ENCODE data around the gene ARL5C.

The ARL5C gene

DNA sequence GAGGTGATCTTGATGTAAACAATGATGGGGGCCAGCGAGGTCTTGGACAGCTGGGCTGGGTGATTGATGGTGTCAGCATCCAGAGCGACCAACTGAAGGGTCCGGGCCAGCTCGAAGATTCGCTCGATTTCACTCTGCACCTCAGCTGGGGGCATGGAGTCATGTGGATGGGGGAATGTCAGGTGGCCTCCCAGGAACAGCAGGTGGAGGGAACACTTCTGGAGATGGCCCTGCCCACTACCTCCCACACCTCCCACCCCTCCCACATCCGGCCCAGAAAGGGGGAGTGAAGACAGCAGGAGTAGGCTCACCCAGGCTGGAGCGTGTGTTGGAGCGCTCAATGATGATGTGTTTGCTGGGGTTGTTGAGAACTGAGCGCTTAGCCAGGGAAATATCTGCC lies 17.8 kb upstream of the ARL5C start:
- intact Hi-C loops (cut with micrococcal nuclease): no loop called here
- H3K27me3 Mint-ChIP-seq: no peaks in the 10 kb centered on the region
- H3K4me3 Mint-ChIP-seq: no peak overlapping the region
- H3K27ac Mint-ChIP-seq: no peak overlapping the region
- H3K4me1 Mint-ChIP-seq (ENCODE audit: low read depth): peaks cover 9% of the 10 kb centered on the region
- H3K9me3 Mint-ChIP-seq: no peaks in the 10 kb centered on the region
- H3K36me3 Mint-ChIP-seq (ENCODE audit: low read depth): peaks cover 47% of the 10 kb centered on the region

DNA sequence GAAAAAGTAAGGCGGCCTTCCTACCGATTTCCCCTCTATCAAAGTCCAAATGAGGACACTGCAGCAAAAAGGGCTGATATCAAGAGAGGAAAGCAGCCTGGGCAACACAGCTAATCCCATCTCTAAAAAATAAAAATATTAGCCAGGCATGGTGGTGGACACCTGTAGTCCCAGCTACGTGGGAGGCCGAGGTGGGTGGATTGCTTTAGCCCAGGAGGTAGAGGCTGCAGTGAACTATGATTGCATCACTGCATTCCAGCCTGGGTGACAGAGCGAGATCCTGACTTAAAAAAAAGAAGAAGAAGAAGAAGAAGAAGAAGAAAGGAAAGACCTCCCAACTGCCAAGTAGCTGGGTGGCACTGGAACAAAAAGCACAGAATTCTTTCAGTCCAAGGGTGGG lies 17.1 kb upstream of the ARL5C start:
- Mint-ChIP-seq H3K27me3 (no peaks in the 10 kb centered on the region), H3K36me3 (ENCODE audit: low read depth) (peaks cover 47% of the 10 kb centered on the region), H3K9me3 (no peaks in the 10 kb centered on the region), H3K4me3 (no peak overlapping the region), H3K4me1 (ENCODE audit: low read depth) (peaks cover 9% of the 10 kb centered on the region), H3K27ac (no peak overlapping the region)
- intact Hi-C loops (cut with micrococcal nuclease): no loop called here

GRCh38 chr17:39181303-39181702 lies 15.3 kb upstream of the ARL5C start:
- Mint-ChIP-seq H3K27ac (no peak overlapping the region), H3K4me3 (no peak overlapping the region), H3K9me3 (no peaks in the 10 kb centered on the region), H3K27me3 (no peaks in the 10 kb centered on the region), H3K36me3 (ENCODE audit: low read depth) (peaks cover 49% of the 10 kb centered on the region), H3K4me1 (ENCODE audit: low read depth) (peaks cover 9% of the 10 kb centered on the region)
- intact Hi-C loops (cut with micrococcal nuclease): no loop called here

DNA sequence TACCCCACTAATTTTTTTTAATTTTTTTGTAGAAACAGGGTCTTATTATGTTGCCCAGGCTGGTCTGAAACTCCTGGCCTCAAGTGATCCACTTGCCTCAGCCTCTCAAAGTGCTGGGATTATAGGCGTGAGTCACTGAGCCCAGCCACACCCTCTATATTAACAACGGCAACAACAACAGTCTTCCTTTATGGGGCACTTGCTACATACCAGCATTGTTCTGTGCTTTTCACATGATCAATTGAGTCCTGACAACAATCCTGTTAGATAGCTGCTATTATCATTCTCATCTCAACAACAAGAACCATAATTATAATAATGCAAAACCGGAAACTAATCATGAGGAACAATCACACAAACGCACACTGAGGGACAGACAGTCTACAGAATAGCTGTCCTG lies 12.6 kb upstream of the ARL5C start:
- Mint-ChIP-seq H3K4me1 (ENCODE audit: low read depth) (peaks cover 22% of the 10 kb centered on the region), H3K36me3 (ENCODE audit: low read depth) (peaks cover 25% of the 10 kb centered on the region), H3K27me3 (peaks cover 3% of the 10 kb centered on the region), H3K9me3 (no peaks in the 10 kb centered on the region), H3K27ac (no peak overlapping the region), H3K4me3 (no peak overlapping the region)
- intact Hi-C loops (cut with micrococcal nuclease): no loop called here

DNA sequence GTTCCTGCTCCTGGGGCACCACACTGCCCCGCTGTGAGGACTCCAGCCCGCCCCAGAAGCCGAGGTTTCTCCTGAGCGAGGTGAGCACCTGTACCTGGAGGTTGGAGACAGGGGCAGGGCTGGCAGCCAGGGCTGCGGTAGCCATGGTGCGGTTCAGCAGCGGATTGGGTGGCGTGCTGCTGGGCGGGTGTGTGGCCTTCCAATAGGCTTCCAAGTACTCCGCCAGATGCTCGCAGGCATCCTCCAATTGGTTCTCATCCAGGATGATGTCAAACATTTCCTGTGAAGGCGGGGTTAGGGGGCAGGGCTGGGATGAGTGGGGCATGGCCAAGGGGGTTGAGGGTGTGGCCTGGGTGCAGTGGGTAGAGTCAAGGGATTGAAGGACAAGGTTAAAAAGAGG lies 11.3 kb upstream of the ARL5C start:
- no peaks in the 10 kb centered on the region for H3K9me3 Mint-ChIP-seq
- no peak overlapping the region for H3K27ac Mint-ChIP-seq
- peaks cover 17% of the 10 kb centered on the region for H3K36me3 Mint-ChIP-seq (ENCODE audit: low read depth)
- peaks cover 5% of the 10 kb centered on the region for H3K27me3 Mint-ChIP-seq
- H3K4me1 Mint-ChIP-seq (ENCODE audit: low read depth): peaks cover 16% of the 10 kb centered on the region
- intact Hi-C loops (cut with micrococcal nuclease): no loop called here
- no peak overlapping the region for H3K4me3 Mint-ChIP-seq

GRCh38 chr17:39175695-39176093 lies 9.7 kb upstream of the ARL5C start:
- intact Hi-C loops (cut with micrococcal nuclease): loop anchor here (1.0 kb wide), 1 partner anchor 192 kb away; no protein-coding TSS in a partner anchor

GRCh38 chr17:39174920-39175694 lies 9.1 kb upstream of the ARL5C start:
- H3K27me3 Mint-ChIP-seq: peaks cover 5% of the 10 kb centered on the region
- peaks cover 17% of the 10 kb centered on the region for H3K36me3 Mint-ChIP-seq (ENCODE audit: low read depth)
- peak overlapping the region; percentile 77 for H3K4me3 Mint-ChIP-seq
- H3K9me3 Mint-ChIP-seq: no peaks in the 10 kb centered on the region
- intact Hi-C loops (cut with micrococcal nuclease): loop anchor here (1.0 kb wide), 1 partner anchor 192 kb away; no protein-coding TSS in a partner anchor
- peaks cover 28% of the 10 kb centered on the region for H3K4me1 Mint-ChIP-seq (ENCODE audit: low read depth)
- H3K27ac Mint-ChIP-seq: peak overlapping the region; percentile 75

More at GRCh38 chr17:39175695-39176093, 9.7 kb upstream of the ARL5C start:
- peak overlapping the region; percentile 75 for H3K27ac Mint-ChIP-seq
- peaks cover 22% of the 10 kb centered on the region for H3K4me1 Mint-ChIP-seq (ENCODE audit: low read depth)
- peaks cover 5% of the 10 kb centered on the region for H3K27me3 Mint-ChIP-seq
- no peak overlapping the region for H3K4me3 Mint-ChIP-seq
- peaks cover 17% of the 10 kb centered on the region for H3K36me3 Mint-ChIP-seq (ENCODE audit: low read depth)
- no peaks in the 10 kb centered on the region for H3K9me3 Mint-ChIP-seq

DNA sequence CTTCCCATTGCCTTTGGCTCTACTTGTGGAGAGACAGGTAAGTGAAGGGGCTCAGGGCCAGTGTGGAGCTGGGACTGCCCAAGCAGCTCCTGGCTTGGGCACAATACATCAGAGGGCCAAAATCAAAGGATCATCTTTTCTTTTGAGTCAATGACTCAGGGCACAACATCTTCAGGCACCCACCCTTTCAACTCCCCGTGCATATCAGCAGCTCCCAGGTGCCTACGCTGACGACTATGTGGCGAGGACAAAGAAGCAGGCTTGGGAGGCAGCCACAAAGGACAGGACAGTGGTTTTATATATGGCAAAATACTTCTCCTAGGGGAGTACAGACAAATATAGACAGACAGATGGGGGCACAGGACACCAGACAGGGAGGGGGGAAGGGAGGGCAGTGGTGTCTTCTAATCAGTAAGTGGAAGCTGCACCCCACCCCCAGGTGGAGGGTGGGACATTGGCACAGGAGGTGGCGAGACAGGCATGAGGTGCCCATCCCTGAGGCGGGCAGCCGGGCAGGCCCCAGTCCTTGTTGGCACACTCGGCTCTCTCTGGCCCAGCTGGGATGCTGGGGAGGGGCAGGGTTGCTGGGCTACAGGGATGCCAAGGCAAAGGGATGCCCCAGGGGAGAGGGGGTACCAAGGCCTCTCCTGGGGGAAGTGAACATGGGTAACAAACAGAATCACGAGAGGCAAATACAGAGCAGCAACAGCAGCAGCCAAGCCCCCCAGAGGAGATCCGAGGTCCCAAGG lies 7.7 kb upstream of the ARL5C start:
- Mint-ChIP-seq H3K27me3 (peaks cover 16% of the 10 kb centered on the region), H3K27ac (peak overlapping the region; percentile 34), H3K36me3 (ENCODE audit: low read depth) (peaks cover 17% of the 10 kb centered on the region)

GRCh38 chr17:39173080-39173479 lies 7.1 kb upstream of the ARL5C start:
- peaks cover 16% of the 10 kb centered on the region for H3K27me3 Mint-ChIP-seq
- no peak overlapping the region for H3K27ac Mint-ChIP-seq
- no peak overlapping the region for H3K4me3 Mint-ChIP-seq
- intact Hi-C loops (cut with micrococcal nuclease): no loop called here
- peaks cover 17% of the 10 kb centered on the region for H3K36me3 Mint-ChIP-seq (ENCODE audit: low read depth)
- H3K9me3 Mint-ChIP-seq: no peaks in the 10 kb centered on the region
- peaks cover 41% of the 10 kb centered on the region for H3K4me1 Mint-ChIP-seq (ENCODE audit: low read depth)

More for the DNA sequence above, 7.7 kb upstream of the ARL5C start:
- H3K4me3 Mint-ChIP-seq: no peak overlapping the region
- no peaks in the 10 kb centered on the region for H3K9me3 Mint-ChIP-seq
- peaks cover 41% of the 10 kb centered on the region for H3K4me1 Mint-ChIP-seq (ENCODE audit: low read depth)
- intact Hi-C loops (cut with micrococcal nuclease): no loop called here

DNA sequence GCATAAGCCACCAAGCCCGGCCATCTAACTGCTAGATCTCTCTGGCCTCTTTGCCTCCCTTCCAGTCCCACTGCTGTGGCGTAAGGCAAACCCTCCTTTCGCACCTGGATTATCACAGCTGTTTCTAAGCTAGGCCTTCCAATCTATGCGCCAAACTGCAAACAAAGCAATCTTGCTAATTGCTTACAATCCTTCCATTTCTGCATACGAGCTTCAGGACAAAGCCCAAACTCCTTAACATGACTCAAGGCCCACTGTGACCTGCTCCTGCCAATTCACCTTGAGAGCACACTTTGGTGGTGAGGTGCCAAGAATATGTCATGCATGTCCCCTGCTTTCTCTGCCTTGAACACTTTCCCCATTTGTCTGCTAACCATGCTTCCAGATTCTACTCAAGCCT lies 6.0 kb upstream of the ARL5C start:
- H3K4me3 Mint-ChIP-seq: no peak overlapping the region
- peaks cover 50% of the 10 kb centered on the region for H3K4me1 Mint-ChIP-seq (ENCODE audit: low read depth)
- peaks cover 8% of the 10 kb centered on the region for H3K36me3 Mint-ChIP-seq (ENCODE audit: low read depth)
- H3K27me3 Mint-ChIP-seq: peaks cover 16% of the 10 kb centered on the region
- H3K9me3 Mint-ChIP-seq: no peaks in the 10 kb centered on the region
- intact Hi-C loops (cut with micrococcal nuclease): no loop called here
- peak overlapping the region; percentile 3 for H3K27ac Mint-ChIP-seq

- Mint-ChIP-seq H3K4me3 (no peak overlapping the region), H3K9me3 (no peaks in the 10 kb centered on the region), H3K27me3 (peaks cover 28% of the 10 kb centered on the region), H3K4me1 (ENCODE audit: low read depth) (peaks cover 60% of the 10 kb centered on the region), H3K27ac (peak overlapping the region; percentile 49), H3K36me3 (ENCODE audit: low read depth) (no peaks in the 10 kb centered on the region)
- intact Hi-C loops (cut with micrococcal nuclease): no loop called here
Measured at GRCh38 chr17:39170558-39170957, 4.6 kb upstream of the ARL5C start.

DNA sequence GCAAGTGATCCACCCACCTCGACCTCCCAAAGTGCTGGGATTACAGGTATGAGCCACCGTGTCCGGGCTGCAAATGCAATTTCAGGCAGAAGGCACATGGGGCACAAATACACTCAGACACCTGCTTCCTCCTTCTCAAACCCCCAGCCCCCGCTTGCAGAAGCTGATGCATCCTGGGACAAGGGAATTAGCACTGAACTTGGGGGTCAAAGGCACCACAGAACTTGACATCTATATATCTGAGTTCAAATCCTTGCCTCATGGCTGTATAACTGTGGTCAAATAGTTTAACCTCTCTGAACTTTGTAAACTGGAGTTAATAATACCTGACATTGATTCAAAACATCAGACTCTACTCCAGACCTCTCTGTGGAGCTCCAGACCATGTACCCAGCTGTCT lies 4.1 kb upstream of the ARL5C start:
- Mint-ChIP-seq H3K4me3 (no peak overlapping the region), H3K27ac (peak overlapping the region; percentile 49), H3K36me3 (ENCODE audit: low read depth) (no peaks in the 10 kb centered on the region), H3K27me3 (peaks cover 30% of the 10 kb centered on the region), H3K4me1 (ENCODE audit: low read depth) (peaks cover 59% of the 10 kb centered on the region), H3K9me3 (no peaks in the 10 kb centered on the region)
- intact Hi-C loops (cut with micrococcal nuclease): no loop called here

DNA sequence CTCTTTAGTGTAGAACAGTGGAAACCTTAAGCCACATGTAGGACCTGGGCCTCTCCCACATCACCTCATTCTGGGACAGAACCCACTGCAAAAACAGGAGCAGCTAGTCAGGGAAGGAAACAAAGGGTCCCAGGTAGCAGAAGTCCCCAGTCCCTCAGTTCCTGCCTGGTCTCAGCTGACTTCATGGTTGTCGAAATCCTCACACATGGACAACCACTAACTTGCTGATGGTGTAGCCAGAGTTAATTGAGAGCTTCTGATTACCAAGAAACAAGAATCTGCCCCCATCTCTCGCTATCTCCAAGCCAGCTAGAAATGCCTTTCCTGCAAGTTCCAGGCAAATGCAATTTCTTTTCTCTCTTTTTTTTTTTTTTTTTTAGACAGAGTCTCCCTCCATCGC lies 3.6 kb upstream of the ARL5C start:
- Mint-ChIP-seq H3K4me3 (no peak overlapping the region), H3K9me3 (no peaks in the 10 kb centered on the region), H3K4me1 (ENCODE audit: low read depth) (peaks cover 59% of the 10 kb centered on the region), H3K36me3 (ENCODE audit: low read depth) (peaks cover 4% of the 10 kb centered on the region), H3K27ac (no peak overlapping the region), H3K27me3 (peaks cover 32% of the 10 kb centered on the region)
- intact Hi-C loops (cut with micrococcal nuclease): loop anchor here (5.0 kb wide), 1 partner anchor 33 kb away; the partner anchor contains the start of gene RPL19

DNA sequence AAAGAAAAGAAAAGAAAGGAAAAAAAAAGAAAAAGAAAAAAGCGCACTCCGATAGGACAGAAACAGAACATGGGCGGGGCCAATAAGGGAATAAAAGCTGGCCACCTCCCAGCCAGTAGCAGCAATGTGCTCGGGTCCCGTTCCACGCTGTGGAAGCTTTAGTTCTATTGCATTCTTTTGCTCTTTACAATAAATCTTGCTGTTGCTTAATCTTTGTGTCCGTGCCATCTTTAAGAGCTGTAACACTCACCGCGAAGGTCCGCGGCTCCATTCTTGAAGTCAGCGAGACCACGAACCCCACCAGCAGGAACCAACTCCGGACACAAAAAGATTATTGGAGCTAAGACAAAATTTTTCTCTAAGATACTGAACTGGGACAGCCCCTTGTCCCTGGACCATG lies 3.1 kb upstream of the ARL5C start:
- intact Hi-C loops (cut with micrococcal nuclease): loop anchor here (5.0 kb wide), 1 partner anchor 33 kb away; the partner anchor contains the start of gene RPL19
- Mint-ChIP-seq H3K27me3 (peaks cover 31% of the 10 kb centered on the region), H3K36me3 (ENCODE audit: low read depth) (peaks cover 6% of the 10 kb centered on the region), H3K4me1 (ENCODE audit: low read depth) (peaks cover 63% of the 10 kb centered on the region), H3K9me3 (no peaks in the 10 kb centered on the region), H3K4me3 (no peak overlapping the region), H3K27ac (no peak overlapping the region)

Measured in dendritic cell treated with granulocyte-macrophage colony-stimulating factor and Interleukin-4, amounts not matched to agents 40 ng/mL and 50 ng/mL, for 4 days (primary cell).